HEK293 (cell line): ENCODE results near the gene ACAD11.

Source experiments
- CTCF ChIA-PET: fragments of 350-600 bp; formaldehyde crosslinking; extraction: SDS; loops from one replicate; lab custom pipeline; 2021; ENCODE audit warnings: antibody characterized with exemption; lab: Yijun Ruan, JAX
- POLR2A ChIA-PET: fragments of 300-600 bp; formaldehyde crosslinking; extraction: SDS; loops from one replicate; lab custom pipeline; 2020; ENCODE audit warnings: antibody characterized with exemption, inconsistent platforms; lab: Yijun Ruan, JAX
- H3K27ac ChIP-seq: fragments of 200-500 bp; sonication (Bioruptor generic); 2 replicates; pipeline ENCODE4 v1.5.1; 2014; ENCODE audit warnings: low read depth, low read length, control low read depth, inconsistent platforms; ENCODE audit errors: extremely low read depth
- H3K36me3 ChIP-seq, 2 experiments: fragments of 200-500 bp in 1 of 2; sonication (Bioruptor generic) in 1 of 2; 1 replicate in 1 of 2; 2 replicates in 1 of 2; pipeline ENCODE4 v1.5.1; 2014 to 2017; ENCODE audit warnings: inconsistent platforms in 2 of 2, low read length in 2 of 2; ENCODE audit not compliant: control insufficient read depth in 2 of 2, insufficient read depth in 1 of 2
- H3K4me1 ChIP-seq: fragments of 200-500 bp; sonication (Bioruptor generic); 2 replicates; pipeline ENCODE4 v1.5.1; 2014; ENCODE audit warnings: mild to moderate bottlenecking, low read length, inconsistent platforms; ENCODE audit not compliant: control insufficient read depth, insufficient read depth
- H3K4me3 ChIP-seq: 2 replicates; pipeline ENCODE4 v1.5.1; 2011; ENCODE audit warnings: low read depth, mild to moderate bottlenecking, control low read depth, low read length, moderate library complexity
- H3K9me3 ChIP-seq: fragments of 200-500 bp; sonication (Bioruptor generic); 2 replicates; pipeline ENCODE4 v1.5.1; 2014; ENCODE audit warnings: low read depth, low read length, inconsistent platforms; ENCODE audit not compliant: control insufficient read depth, insufficient read depth
- BCL11A ChIP-seq: fragments of 450-650 bp; formaldehyde crosslinking; IDR thresholded peaks from 2 replicates; pipeline ENCODE4 v1.5.1; 2016; ENCODE audit warnings: low read depth, missing biosample characterization, missing genetic modification characterization
- KLF10 ChIP-seq: fragments of 450-650 bp; IDR thresholded peaks from 2 replicates; pipeline ENCODE4 v1.5.1; 2018; ENCODE audit warnings: missing biosample characterization, mild to moderate bottlenecking, missing genetic modification characterization
- KLF8 ChIP-seq: fragments of 450-650 bp; formaldehyde crosslinking; IDR thresholded peaks from 2 replicates; pipeline ENCODE4 v1.5.1; 2016; ENCODE audit warnings: missing biosample characterization, missing genetic modification characterization
- OVOL3 ChIP-seq: fragments of 450-650 bp; formaldehyde crosslinking; IDR thresholded peaks from 2 replicates; pipeline ENCODE4 v1.5.1; 2016; ENCODE audit warnings: missing biosample characterization, missing genetic modification characterization
- PRDM1 ChIP-seq: fragments of 450-650 bp; formaldehyde crosslinking; IDR thresholded peaks from 2 replicates; pipeline ENCODE4; 2016; ENCODE audit warnings: missing biosample characterization, missing genetic modification characterization
- RBAK ChIP-seq: fragments of 450-650 bp; formaldehyde crosslinking; IDR thresholded peaks from 2 replicates; pipeline ENCODE4 v1.5.1; 2016; ENCODE audit warnings: missing biosample characterization, missing genetic modification characterization
- REPIN1 ChIP-seq: fragments of 450-650 bp; formaldehyde crosslinking; IDR thresholded peaks from 2 replicates; pipeline ENCODE4 v1.5.1; 2017; ENCODE audit warnings: missing biosample characterization, missing genetic modification characterization, low read depth
- ZEB2 ChIP-seq: fragments of 450-650 bp; formaldehyde crosslinking; IDR thresholded peaks from 2 replicates; pipeline ENCODE4 v1.5.1; 2016; ENCODE audit warnings: missing biosample characterization, missing genetic modification characterization
- ZFHX2 ChIP-seq: fragments of 450-650 bp; formaldehyde crosslinking; conservative IDR thresholded peaks from 2 replicates; pipeline ENCODE4 v1.5.1; 2016; ENCODE audit warnings: missing biosample characterization, missing genetic modification characterization
- ZNF132 ChIP-seq: fragments of 450-650 bp; formaldehyde crosslinking; IDR thresholded peaks from 2 replicates; pipeline ENCODE4 v1.5.1; 2017; ENCODE audit warnings: missing biosample characterization, missing genetic modification characterization, borderline replicate concordance
- ZNF138 ChIP-seq: fragments of 450-650 bp; formaldehyde crosslinking; IDR thresholded peaks from 2 replicates; pipeline ENCODE4 v1.5.1; 2016; ENCODE audit warnings: missing biosample characterization, missing genetic modification characterization, borderline replicate concordance
- ZNF2 ChIP-seq: fragments of 450-650 bp; formaldehyde crosslinking; IDR thresholded peaks from 2 replicates; pipeline ENCODE4 v1.5.1; 2016; ENCODE audit warnings: missing biosample characterization, missing genetic modification characterization
- ZNF292 ChIP-seq: fragments of 450-650 bp; formaldehyde crosslinking; IDR thresholded peaks from 2 replicates; pipeline ENCODE4 v1.5.1; 2016; ENCODE audit warnings: low read depth, missing biosample characterization, missing genetic modification characterization, borderline replicate concordance
- ZNF350 ChIP-seq: fragments of 450-650 bp; formaldehyde crosslinking; IDR thresholded peaks from 2 replicates; pipeline ENCODE4 v1.5.0; 2017; ENCODE audit warnings: missing biosample characterization, mild to moderate bottlenecking, missing genetic modification characterization
- ZNF544 ChIP-seq: fragments of 450-650 bp; formaldehyde crosslinking; IDR thresholded peaks from 2 replicates; pipeline ENCODE4 v1.5.0; 2017; ENCODE audit warnings: missing biosample characterization, missing genetic modification characterization
- ZNF610 ChIP-seq: fragments of 450-650 bp; formaldehyde crosslinking; IDR thresholded peaks from 2 replicates; pipeline ENCODE4 v1.5.1; 2016; ENCODE audit warnings: missing biosample characterization, missing genetic modification characterization, borderline replicate concordance
- ZNF621 ChIP-seq: fragments of 450-650 bp; formaldehyde crosslinking; IDR thresholded peaks from 2 replicates; pipeline ENCODE4 v1.5.1; 2017; ENCODE audit warnings: missing biosample characterization, missing genetic modification characterization
- ZNF707 ChIP-seq: fragments of 450-650 bp; formaldehyde crosslinking; IDR thresholded peaks from 2 replicates; pipeline ENCODE4 v1.5.1; 2016; ENCODE audit warnings: missing biosample characterization, missing genetic modification characterization
- ZNF76 ChIP-seq: fragments of 450-650 bp; formaldehyde crosslinking; IDR thresholded peaks from 2 replicates; pipeline ENCODE4; 2016; ENCODE audit warnings: low read depth, missing biosample characterization, missing genetic modification characterization, borderline replicate concordance
- ZNF776 ChIP-seq: fragments of 450-650 bp; formaldehyde crosslinking; IDR thresholded peaks from 2 replicates; pipeline ENCODE4 v1.5.0; 2017; ENCODE audit warnings: missing biosample characterization, missing genetic modification characterization, borderline replicate concordance
- ZNF777 ChIP-seq: fragments of 450-650 bp; formaldehyde crosslinking; IDR thresholded peaks from 2 replicates; pipeline ENCODE4 v1.5.1; 2017; ENCODE audit warnings: missing biosample characterization, missing genetic modification characterization, borderline replicate concordance
- ZNF837 ChIP-seq: fragments of 450-650 bp; formaldehyde crosslinking; IDR thresholded peaks from 2 replicates; pipeline ENCODE4 v1.5.1; 2016; ENCODE audit warnings: missing biosample characterization, missing genetic modification characterization
- ZNF843 ChIP-seq: fragments of 450-650 bp; formaldehyde crosslinking; IDR thresholded peaks from 2 replicates; pipeline ENCODE4 v1.5.1; 2016; ENCODE audit warnings: missing biosample characterization, missing genetic modification characterization
- ZXDB ChIP-seq: fragments of 450-650 bp; formaldehyde crosslinking; IDR thresholded peaks from 2 replicates; pipeline ENCODE4 v1.5.1; 2016; ENCODE audit warnings: missing biosample characterization, missing genetic modification characterization
- TF ChIP-seq, protein P1 (sequence below): fragments of 450-650 bp; formaldehyde crosslinking; IDR thresholded peaks from 2 replicates; pipeline ENCODE4 v1.5.1; 2017; ENCODE audit warnings: missing biosample characterization, mild to moderate bottlenecking, missing genetic modification characterization, moderate library complexity
- TF ChIP-seq, protein P2 (sequence below): fragments of 450-650 bp; formaldehyde crosslinking; IDR thresholded peaks from 2 replicates; pipeline ENCODE4 v1.5.1; 2016; ENCODE audit warnings: missing biosample characterization, missing genetic modification characterization
- TF ChIP-seq, protein P3 (sequence below): fragments of 450-650 bp; formaldehyde crosslinking; IDR thresholded peaks from 2 replicates; pipeline ENCODE4 v1.5.1; 2016; ENCODE audit warnings: missing biosample characterization, missing genetic modification characterization
- TF ChIP-seq, protein P4 (sequence below): fragments of 450-650 bp; formaldehyde crosslinking; IDR thresholded peaks from 2 replicates; pipeline ENCODE4 v1.5.1; 2017; ENCODE audit warnings: missing biosample characterization, missing genetic modification characterization
- TF ChIP-seq, protein P5 (sequence below): fragments of 450-650 bp; formaldehyde crosslinking; IDR thresholded peaks from 2 replicates; pipeline ENCODE4 v1.5.1; 2016; ENCODE audit warnings: missing biosample characterization, missing genetic modification characterization

The ACAD11 gene

DNA sequence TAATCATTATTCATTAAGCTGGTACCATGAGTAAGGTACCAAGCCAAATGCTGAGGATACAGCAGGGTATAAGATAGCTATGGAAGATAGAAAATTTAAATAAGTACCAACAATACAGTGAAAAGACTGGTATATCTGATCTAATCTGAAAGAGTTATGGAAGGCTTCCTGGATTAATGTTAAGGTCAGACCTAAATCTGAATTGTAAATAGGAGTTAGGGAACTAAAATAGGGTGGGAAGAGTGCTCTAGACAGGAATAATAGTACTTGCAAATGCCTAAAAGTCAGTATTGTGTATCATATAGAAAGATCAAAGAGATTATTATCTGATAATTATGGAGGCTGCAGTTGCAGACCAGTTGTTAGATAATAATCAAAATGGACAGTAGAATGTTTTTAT, 65.1 kb downstream of the ACAD11 start:
- ChIA-PET POLR2A (no interaction called here), CTCF (interaction anchor here (1.0 to 1.6 kb wide), 2 partner anchors 47 to 59 kb away, joined by 3 read pairs; no protein-coding TSS in a partner anchor)
- Histone ChIP-seq H3K9me3 (no peaks in the 10 kb centered on the region), H3K4me3 (no peak overlapping the region), H3K36me3 (peaks cover 0 to 7% of the 10 kb centered on the region in 2 experiments; a peak in 1 of 3 replicates), H3K27ac (no peak overlapping the region), H3K4me1 (no peaks in the 10 kb centered on the region)
- TF ChIP-seq OVOL3 (tag by site-specific recombination) (no peak), ZNF76 (no peak), REPIN1 (tag by site-specific recombination) (no peak), KLF10 (tag by site-specific recombination) (no peak), ZNF776 (no peak), ZNF843 (tag by site-specific recombination) (no peak), ZXDB (no peak), ZNF777 (no peak), KLF8 (tag by site-specific recombination) (no peak), BCL11A (no peak), ZNF621 (tag by site-specific recombination) (no peak), ZNF132 (no peak), ZNF837 (tag by site-specific recombination) (no peak)
- TF ChIP-seq, protein P1, sequence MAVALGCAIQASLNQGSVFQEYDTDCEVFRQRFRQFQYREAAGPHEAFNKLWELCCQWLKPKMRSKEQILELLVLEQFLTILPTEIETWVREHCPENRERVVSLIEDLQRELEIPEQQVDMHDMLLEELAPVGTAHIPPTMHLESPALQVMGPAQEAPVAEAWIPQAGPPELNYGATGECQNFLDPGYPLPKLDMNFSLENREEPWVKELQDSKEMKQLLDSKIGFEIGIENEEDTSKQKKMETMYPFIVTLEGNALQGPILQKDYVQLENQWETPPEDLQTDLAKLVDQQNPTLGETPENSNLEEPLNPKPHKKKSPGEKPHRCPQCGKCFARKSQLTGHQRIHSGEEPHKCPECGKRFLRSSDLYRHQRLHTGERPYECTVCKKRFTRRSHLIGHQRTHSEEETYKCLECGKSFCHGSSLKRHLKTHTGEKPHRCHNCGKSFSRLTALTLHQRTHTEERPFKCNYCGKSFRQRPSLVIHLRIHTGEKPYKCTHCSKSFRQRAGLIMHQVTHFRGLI (tag by site-specific recombination), result no peak
- TF ChIP-seq, protein P2, sequence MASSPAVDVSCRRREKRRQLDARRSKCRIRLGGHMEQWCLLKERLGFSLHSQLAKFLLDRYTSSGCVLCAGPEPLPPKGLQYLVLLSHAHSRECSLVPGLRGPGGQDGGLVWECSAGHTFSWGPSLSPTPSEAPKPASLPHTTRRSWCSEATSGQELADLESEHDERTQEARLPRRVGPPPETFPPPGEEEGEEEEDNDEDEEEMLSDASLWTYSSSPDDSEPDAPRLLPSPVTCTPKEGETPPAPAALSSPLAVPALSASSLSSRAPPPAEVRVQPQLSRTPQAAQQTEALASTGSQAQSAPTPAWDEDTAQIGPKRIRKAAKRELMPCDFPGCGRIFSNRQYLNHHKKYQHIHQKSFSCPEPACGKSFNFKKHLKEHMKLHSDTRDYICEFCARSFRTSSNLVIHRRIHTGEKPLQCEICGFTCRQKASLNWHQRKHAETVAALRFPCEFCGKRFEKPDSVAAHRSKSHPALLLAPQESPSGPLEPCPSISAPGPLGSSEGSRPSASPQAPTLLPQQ (tag by site-specific recombination), result no peak
- TF ChIP-seq, protein P3, sequence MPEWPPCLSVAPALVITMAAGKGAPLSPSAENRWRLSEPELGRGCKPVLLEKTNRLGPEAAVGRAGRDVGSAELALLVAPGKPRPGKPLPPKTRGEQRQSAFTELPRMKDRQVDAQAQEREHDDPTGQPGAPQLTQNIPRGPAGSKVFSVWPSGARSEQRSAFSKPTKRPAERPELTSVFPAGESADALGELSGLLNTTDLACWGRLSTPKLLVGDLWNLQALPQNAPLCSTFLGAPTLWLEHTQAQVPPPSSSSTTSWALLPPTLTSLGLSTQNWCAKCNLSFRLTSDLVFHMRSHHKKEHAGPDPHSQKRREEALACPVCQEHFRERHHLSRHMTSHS (tag by site-specific recombination), result no peak

DNA sequence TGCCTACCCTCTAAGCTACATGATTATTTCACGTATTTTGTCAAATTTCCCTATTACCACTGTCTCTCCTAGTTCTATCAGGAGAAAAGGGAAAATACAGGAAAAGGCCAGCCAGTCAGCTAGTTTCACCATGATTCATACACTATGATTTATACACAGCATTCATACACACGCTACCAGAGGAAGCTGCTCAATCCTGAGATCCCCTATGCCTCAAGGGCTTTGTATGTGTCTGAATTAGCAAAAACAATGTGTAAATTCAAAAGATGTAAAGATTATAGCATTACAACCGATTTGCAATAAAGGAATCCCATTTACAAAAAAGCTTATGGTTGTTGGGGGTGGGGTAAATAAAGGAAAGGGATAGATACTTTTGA, 65.7 kb downstream of the ACAD11 start:
- no peak overlapping the region for H3K27ac ChIP-seq
- H3K9me3 ChIP-seq, result no peaks in the 10 kb centered on the region
- H3K4me1 ChIP-seq, result no peaks in the 10 kb centered on the region
- H3K4me3 ChIP-seq, result no peak overlapping the region
- ChIA-PET POLR2A (no interaction called here), CTCF (interaction anchor here (0.7 to 1.6 kb wide), 3 partner anchors 48 to 85 kb away, joined by 3 to 4 read pairs (median 3); no protein-coding TSS in a partner anchor)
- peaks cover 0 to 6% of the 10 kb centered on the region in 2 experiments; a peak in 1 of 3 replicates for H3K36me3 ChIP-seq
- TF ChIP-seq, protein P1 (tag by site-specific recombination), result no peak
- TF ChIP-seq ZNF610 (tag by site-specific recombination) (no peak), ZEB2 (no peak), ZFHX2 (tag by site-specific recombination) (no peak), PRDM1 (tag by site-specific recombination) (no peak), ZNF544 (tag by site-specific recombination) (no peak), ZNF138 (no peak), ZNF707 (tag by site-specific recombination) (no peak), RBAK (no peak), ZNF776 (no peak), ZNF292 (no peak), ZNF350 (tag by site-specific recombination) (no peak), ZNF2 (tag by site-specific recombination) (no peak)
- TF ChIP-seq, protein P4, sequence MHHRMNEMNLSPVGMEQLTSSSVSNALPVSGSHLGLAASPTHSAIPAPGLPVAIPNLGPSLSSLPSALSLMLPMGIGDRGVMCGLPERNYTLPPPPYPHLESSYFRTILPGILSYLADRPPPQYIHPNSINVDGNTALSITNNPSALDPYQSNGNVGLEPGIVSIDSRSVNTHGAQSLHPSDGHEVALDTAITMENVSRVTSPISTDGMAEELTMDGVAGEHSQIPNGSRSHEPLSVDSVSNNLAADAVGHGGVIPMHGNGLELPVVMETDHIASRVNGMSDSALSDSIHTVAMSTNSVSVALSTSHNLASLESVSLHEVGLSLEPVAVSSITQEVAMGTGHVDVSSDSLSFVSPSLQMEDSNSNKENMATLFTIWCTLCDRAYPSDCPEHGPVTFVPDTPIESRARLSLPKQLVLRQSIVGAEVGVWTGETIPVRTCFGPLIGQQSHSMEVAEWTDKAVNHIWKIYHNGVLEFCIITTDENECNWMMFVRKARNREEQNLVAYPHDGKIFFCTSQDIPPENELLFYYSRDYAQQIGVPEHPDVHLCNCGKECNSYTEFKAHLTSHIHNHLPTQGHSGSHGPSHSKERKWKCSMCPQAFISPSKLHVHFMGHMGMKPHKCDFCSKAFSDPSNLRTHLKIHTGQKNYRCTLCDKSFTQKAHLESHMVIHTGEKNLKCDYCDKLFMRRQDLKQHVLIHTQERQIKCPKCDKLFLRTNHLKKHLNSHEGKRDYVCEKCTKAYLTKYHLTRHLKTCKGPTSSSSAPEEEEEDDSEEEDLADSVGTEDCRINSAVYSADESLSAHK (tag by site-specific recombination), result no peak
- TF ChIP-seq, protein P5, sequence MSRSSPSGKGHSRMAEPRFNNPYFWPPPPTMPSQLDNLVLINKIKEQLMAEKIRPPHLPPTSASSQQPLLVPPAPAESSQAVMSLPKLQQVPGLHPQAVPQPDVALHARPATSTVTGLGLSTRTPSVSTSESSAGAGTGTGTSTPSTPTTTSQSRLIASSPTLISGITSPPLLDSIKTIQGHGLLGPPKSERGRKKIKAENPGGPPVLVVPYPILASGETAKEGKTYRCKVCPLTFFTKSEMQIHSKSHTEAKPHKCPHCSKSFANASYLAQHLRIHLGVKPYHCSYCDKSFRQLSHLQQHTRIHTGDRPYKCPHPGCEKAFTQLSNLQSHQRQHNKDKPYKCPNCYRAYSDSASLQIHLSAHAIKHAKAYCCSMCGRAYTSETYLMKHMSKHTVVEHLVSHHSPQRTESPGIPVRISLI (tag by site-specific recombination), result no peak
